Neural cell (in vitro differentiated cells): ENCODE measurements around the gene CSRNP3. TPM values are rescaled to one million over a fixed set of nuclear protein-coding genes. Genes with fewer than 3 reads are reported as not detected.

ENCODE experiments used
- H2AFZ ChIP-seq: fragments of 200-600, 300-800 bp; sonication (generic), shearing (Covaris generic); 2 replicates; pipeline ENCODE4 v1.6.0; 2014; ENCODE audit warnings: low read depth, mild to moderate bottlenecking, antibody characterized with exemption, low read length, moderate library complexity
- H3F3A ChIP-seq: fragments of 200-600 bp; shearing (Covaris generic); 2 replicates; pipeline ENCODE4 v1.6.1; 2016; ENCODE audit warnings: mild to moderate bottlenecking, moderate library complexity, mixed read lengths, antibody characterized with exemption, low read length; ENCODE audit not compliant: insufficient read depth, poor library complexity, severe bottlenecking
- H3K27ac ChIP-seq: fragments of 200-600, 300-800 bp; sonication (generic), shearing (Covaris generic); 2 replicates; pipeline ENCODE4 v1.5.1; 2014; ENCODE audit warnings: mild to moderate bottlenecking, low read length, moderate library complexity
- H3K27me3 ChIP-seq: fragments of 300-800, 200-600 bp; sonication (generic), shearing (Covaris generic); 2 replicates; pipeline ENCODE4 v1.6.0; 2014; ENCODE audit warnings: mild to moderate bottlenecking, low read depth, low read length, moderate library complexity; ENCODE audit not compliant: insufficient read depth
- H3K36me3 ChIP-seq: fragments of 300-800, 200-600 bp; sonication (generic), shearing (Covaris generic); 2 replicates; pipeline ENCODE4 v1.5.1; 2014; ENCODE audit warnings: mild to moderate bottlenecking, antibody characterized with exemption, low read length, moderate library complexity; ENCODE audit not compliant: insufficient read depth
- H3K4me2 ChIP-seq: fragments of 300-800, 200-600 bp; sonication (generic), shearing (Covaris generic); 2 replicates; pipeline ENCODE4 v1.6.0; 2014; ENCODE audit warnings: mild to moderate bottlenecking, low read length
- H3K4me3 ChIP-seq: fragments of 300-800, 200-600 bp; sonication (generic), shearing (Covaris generic); 2 replicates; pipeline ENCODE4 v1.5.1; 2014; ENCODE audit warnings: mild to moderate bottlenecking, low read length, moderate library complexity
- H3K79me2 ChIP-seq: fragments of 200-600 bp; shearing (Covaris generic); replicated peaks from 2 replicates; pipeline ENCODE4 v1.6.0; 2014; ENCODE audit warnings: mild to moderate bottlenecking, low read length, moderate library complexity; ENCODE audit not compliant: insufficient read depth
- H3K9ac ChIP-seq: fragments of 300-800, 200-600 bp; sonication (generic), shearing (Covaris generic); 2 replicates; pipeline ENCODE4 v1.6.1; 2016; ENCODE audit warnings: mild to moderate bottlenecking, low read length, mixed read lengths
- H3K9me2 ChIP-seq: fragments of 200-600 bp; shearing (Covaris generic); 2 replicates; pipeline ENCODE4 v1.6.1; 2016; ENCODE audit warnings: mild to moderate bottlenecking, low read length, mixed read lengths; ENCODE audit not compliant: insufficient read depth
- H3K9me3 ChIP-seq: fragments of 200-600, 300-800 bp; sonication (generic), shearing (Covaris generic); 2 replicates; pipeline ENCODE4 v1.6.1; 2016; ENCODE audit warnings: mild to moderate bottlenecking, mixed run types, low read length, moderate library complexity, mixed read lengths
- H4K20me1 ChIP-seq: fragments of 200-600 bp; shearing (Covaris generic); 2 replicates; pipeline ENCODE4 v1.6.1; 2016; ENCODE audit warnings: mild to moderate bottlenecking, mixed run types; ENCODE audit not compliant: insufficient read depth
- CTCF ChIP-seq: fragments of 450-650 bp; IDR thresholded peaks from 2 replicates; pipeline ENCODE4 v1.5.1; 2014; ENCODE audit warnings: antibody characterized with exemption, mild to moderate bottlenecking, moderate library complexity; ENCODE audit not compliant: poor library complexity, severe bottlenecking
- EP300 ChIP-seq: fragments of 450-650 bp; conservative IDR thresholded peaks from 2 replicates; pipeline ENCODE4 v1.6.1; 2014; ENCODE audit warnings: antibody characterized with exemption, mild to moderate bottlenecking, moderate library complexity; ENCODE audit not compliant: poor library complexity, severe bottlenecking
- EZH2 ChIP-seq: fragments of 200-600, 300-800 bp; shearing (Covaris generic), sonication (generic); IDR thresholded peaks from 2 replicates; pipeline ENCODE4 v1.6.1; 2014; ENCODE audit warnings: antibody characterized with exemption, low read length, borderline replicate concordance, mild to moderate bottlenecking; ENCODE audit not compliant: insufficient read depth, poor library complexity, severe bottlenecking
- MXI1 ChIP-seq: fragments of 450-650 bp; conservative IDR thresholded peaks from 2 replicates; pipeline ENCODE4 v1.6.1; 2014; ENCODE audit warnings: antibody characterized with exemption, mild to moderate bottlenecking; ENCODE audit not compliant: poor library complexity, severe bottlenecking
- POLR2AphosphoS5 ChIP-seq: IDR thresholded peaks from 2 replicates; pipeline ENCODE4 v1.6.1; 2012
- RAD21 ChIP-seq: fragments of 450-650 bp; conservative IDR thresholded peaks from 2 replicates; pipeline ENCODE4 v1.6.1; 2014; ENCODE audit warnings: antibody characterized with exemption, mild to moderate bottlenecking, moderate library complexity
- REST ChIP-seq: IDR thresholded peaks from 2 replicates; pipeline ENCODE4 v1.6.1; 2012; ENCODE audit warnings: borderline replicate concordance
- SMC3 ChIP-seq: fragments of 450-650 bp; conservative IDR thresholded peaks from 2 replicates; pipeline ENCODE4 v1.6.1; 2014; ENCODE audit warnings: antibody characterized with exemption, mild to moderate bottlenecking, moderate library complexity; ENCODE audit not compliant: poor library complexity
- TAF1 ChIP-seq: IDR thresholded peaks from 2 replicates; pipeline ENCODE4 v1.6.1; 2012; ENCODE audit warnings: low read depth
- polyA plus RNA-seq: library from polyadenylated mRNA; depleted of rRNA; stranded (reverse); fragments of >200 nt; gene quantifications from 2 replicates; pipeline ENCODE4 v1.2.3, GENCODE V29; 2014

Gene CSRNP3
- polyA plus RNA-seq, 1 donor from 2014 or later = 66.6 TPM

GRCh38 chr2:165568361-165568760 lies 98.9 kb downstream of the CSRNP3 start:
- TF ChIP-seq SMC3 (no peak), MXI1 (no peak), EZH2 (no peak), RAD21 (no peak), REST (no peak), CTCF (no peak), POLR2AphosphoS5 (no peak), EP300 (no peak), TAF1 (no peak)
- no peaks in the 10 kb centered on the region for H3K27me3 ChIP-seq
- H3K4me3 ChIP-seq = no peak overlapping the region
- no peaks in the 10 kb centered on the region for H3K36me3 ChIP-seq
- H3K27ac ChIP-seq = no peak overlapping the region
- peaks cover 55% of the 10 kb centered on the region for H3K79me2 ChIP-seq
- H4K20me1 ChIP-seq = no peaks in the 10 kb centered on the region
- no peak overlapping the region for H3K9ac ChIP-seq
- H3K4me2 ChIP-seq = no peak overlapping the region
- H3K9me3 ChIP-seq = no peaks in the 10 kb centered on the region
- no peaks in the 10 kb centered on the region for H3K9me2 ChIP-seq
- H3F3A ChIP-seq = peaks cover 6% of the 10 kb centered on the region
- no peak overlapping the region for H2AFZ ChIP-seq

DNA sequence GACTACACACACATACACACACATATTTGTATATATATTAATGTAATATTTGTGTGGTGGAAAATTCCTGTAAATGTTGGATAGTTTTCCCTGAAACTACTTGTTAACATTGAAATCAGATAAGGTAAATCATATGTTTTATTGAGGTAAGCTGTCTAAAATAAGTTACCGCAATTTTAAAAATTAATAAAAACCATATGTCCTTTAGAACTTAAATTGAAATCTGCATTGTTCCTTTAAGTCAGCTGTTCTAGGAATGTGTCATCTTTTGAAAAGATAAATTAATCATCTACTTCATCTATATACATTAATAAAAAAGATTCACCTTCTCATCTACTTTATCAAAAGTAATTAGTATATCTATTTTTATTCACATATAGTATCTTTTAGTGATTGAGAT lies 102.0 kb downstream of the CSRNP3 start:
- Histone ChIP-seq H3K9me3 (no peaks in the 10 kb centered on the region), H3K27me3 (no peaks in the 10 kb centered on the region), H3K79me2 (peaks cover 78% of the 10 kb centered on the region), H3K4me2 (peak overlapping the region; percentile 89), H3K9ac (peak overlapping the region; percentile 79), H3K36me3 (no peaks in the 10 kb centered on the region), H4K20me1 (no peaks in the 10 kb centered on the region), H3K9me2 (no peaks in the 10 kb centered on the region), H3F3A (peaks cover 6% of the 10 kb centered on the region), H3K4me3 (peak overlapping the region; percentile 71), H2AFZ (no peak overlapping the region), H3K27ac (peak overlapping the region; percentile 93)
- no peak for TF ChIP-seq MXI1
- no peak for TF ChIP-seq RAD21
- no peak for TF ChIP-seq CTCF
- no peak for TF ChIP-seq EP300
- no peak for TF ChIP-seq REST
- no peak for TF ChIP-seq EZH2
- no peak for TF ChIP-seq POLR2AphosphoS5
- no peak for TF ChIP-seq SMC3
- TF ChIP-seq TAF1 = no peak
